Endothelial cell of umbilical vein (primary cell): ENCODE measurements around the gene CHTOP. TPM values are rescaled to one million over a fixed set of nuclear protein-coding genes. Genes with fewer than 3 reads are reported as not detected.

Experiments
- BruUV-seq: library from RNA; stranded (reverse); fragments of 400-500 nt; replicated peaks from 2 replicates; lab custom pipeline; 2021; lab: Mats Ljungman, UMichigan
- CTCF ChIA-PET: fragments of 300-600, 350-600 bp; sonication (Branson Sonifier 250); formaldehyde crosslinking; loops from one replicate; lab custom pipeline; 2021; ENCODE audit warnings: antibody characterized with exemption, inconsistent platforms; lab: Charles Lee
- POLR2A ChIA-PET: fragments of 300-600, 350-600 bp; sonication (Branson Sonifier 250); formaldehyde crosslinking; loops from one replicate; lab custom pipeline; 2021; ENCODE audit warnings: antibody characterized with exemption, inconsistent platforms; lab: Charles Lee
- DNase-seq: peaks from one replicate; pipeline ENCODE4 v3.0.0-alpha.2; 2011; ENCODE audit warnings: low read depth, low spot score
- FAIRE-seq: peaks from 2 replicates; lab custom pipeline; 2011; peaks lifted over from hg19 to GRCh38; lab: Jason Lieb, UNC
- H2AFZ ChIP-seq: 2 replicates; pipeline ENCODE4 v1.6.0; 2012; ENCODE audit warnings: low read depth, low read length, control low read depth, inconsistent platforms
- H3K27ac ChIP-seq: 2 replicates; pipeline ENCODE4 v1.5.1; 2011; ENCODE audit warnings: low read depth, mild to moderate bottlenecking, control low read depth, low read length, moderate library complexity; ENCODE audit not compliant: insufficient read depth
- H3K27me3 ChIP-seq, 2 experiments: 2 replicates each; pipeline versions ENCODE4 v1.6.0 to v1.6.1; 2011; ENCODE audit warnings: low read length in 2 of 2, mixed read lengths in 1 of 2; ENCODE audit not compliant: control insufficient read depth in 2 of 2, insufficient read depth in 2 of 2
- H3K36me3 ChIP-seq, 2 experiments: 2 replicates in 1 of 2; 3 replicates in 1 of 2; pipeline ENCODE4 v1.5.1; 2011; ENCODE audit warnings: low read length in 2 of 2, mild to moderate bottlenecking in 1 of 2, moderate library complexity in 1 of 2; ENCODE audit not compliant: control insufficient read depth in 2 of 2, insufficient read depth in 2 of 2; ENCODE audit errors: extremely low read depth in 1 of 2
- H3K4me1 ChIP-seq: 3 replicates; pipeline ENCODE4 v1.5.1; 2011; ENCODE audit warnings: mild to moderate bottlenecking, low read length; ENCODE audit not compliant: control insufficient read depth, insufficient read depth; ENCODE audit errors: extremely low read depth
- H3K4me2 ChIP-seq: 2 replicates; pipeline ENCODE4 v1.6.1; 2011; ENCODE audit warnings: low read length, control low read depth, mixed read lengths; ENCODE audit not compliant: insufficient read depth
- H3K4me3 ChIP-seq, 3 experiments: fragments of 200-600 bp in 1 of 3; sonication (generic), shearing (Covaris generic) in 1 of 3; replicated peaks in 1 of 3; 2 replicates each; pipeline ENCODE4 v1.5.1; 2011 to 2016; ENCODE audit warnings: control low read depth in 3 of 3, low read length in 3 of 3, mild to moderate bottlenecking in 2 of 3, inconsistent platforms in 1 of 3, low read depth in 1 of 3, moderate library complexity in 1 of 3; ENCODE audit not compliant: insufficient read depth in 1 of 3
- H3K79me2 ChIP-seq: 2 replicates; pipeline ENCODE4 v1.6.0; 2012; ENCODE audit warnings: low read length, inconsistent platforms; ENCODE audit not compliant: control insufficient read depth, insufficient read depth
- H3K9ac ChIP-seq: replicated peaks from 2 replicates; pipeline ENCODE3; 2011; ENCODE audit warnings: low read length, control low read depth; ENCODE audit not compliant: insufficient read depth; ENCODE audit errors: extremely low read depth
- H3K9me1 ChIP-seq: replicated peaks from 3 replicates; pipeline ENCODE4 v1.6.0; 2011; ENCODE audit warnings: mild to moderate bottlenecking, low read length; ENCODE audit not compliant: control insufficient read depth, insufficient read depth; ENCODE audit errors: extremely low read depth
- H3K9me3 ChIP-seq: replicated peaks from 2 replicates; pipeline ENCODE4 v1.5.1; 2012; ENCODE audit warnings: low read length, inconsistent platforms; ENCODE audit not compliant: control insufficient read depth, insufficient read depth
- H4K20me1 ChIP-seq: replicated peaks from 2 replicates; pipeline ENCODE3; 2011; ENCODE audit warnings: mild to moderate bottlenecking, low read length; ENCODE audit not compliant: control insufficient read depth, insufficient read depth; ENCODE audit errors: extremely low read depth
- EZH2 ChIP-seq: IDR thresholded peaks from 2 replicates; pipeline ENCODE4 v1.6.1; 2012; ENCODE audit warnings: borderline replicate concordance, low read depth, mild to moderate bottlenecking, moderate library complexity, low read length, inconsistent platforms; ENCODE audit not compliant: severe bottlenecking
- FOS ChIP-seq: IDR thresholded peaks from 2 replicates; pipeline ENCODE4 v1.6.1; 2011; ENCODE audit warnings: mild to moderate bottlenecking, low read length, moderate library complexity, borderline replicate concordance; ENCODE audit not compliant: insufficient read depth
- GATA2 ChIP-seq: IDR thresholded peaks from 2 replicates; pipeline ENCODE4 v1.7.0; 2011; ENCODE audit warnings: low read depth, mild to moderate bottlenecking, moderate library complexity, mixed read lengths, low read length; ENCODE audit not compliant: insufficient read length, insufficient read depth
- JUN ChIP-seq: IDR thresholded peaks from 2 replicates; pipeline ENCODE4 v1.6.1; 2011; ENCODE audit warnings: borderline replicate concordance, low read depth; ENCODE audit not compliant: insufficient read length, insufficient read depth
- MYC ChIP-seq: IDR thresholded peaks from one replicate; pipeline ENCODE4 v1.6.1; 2011; ENCODE audit warnings: mild to moderate bottlenecking, low read depth, low read length
- POLR2A ChIP-seq: IDR thresholded peaks from 2 replicates; pipeline ENCODE4 v1.6.1; 2012; ENCODE audit warnings: low read depth, mild to moderate bottlenecking, control low read depth, low read length
- POLR2AphosphoS5 ChIP-seq: IDR thresholded peaks from 2 replicates; pipeline ENCODE4 v1.6.1; 2012; ENCODE audit warnings: low read depth, mild to moderate bottlenecking, control low read depth, low read length, moderate library complexity; ENCODE audit not compliant: insufficient read depth
- dilution Hi-C: fragments of 300-500 bp; cut with MboI; formaldehyde crosslinking; loops from one replicate; pipeline ENCODE4 v1.15.0; 2019; ENCODE audit warnings: low sequenced_read_pairs; ENCODE audit not compliant: extremely low pct_ligation_motif_present
- intact Hi-C: fragments of 100-400 bp; cut with micrococcal nuclease; formaldehyde crosslinking; loops from one replicate; pipeline ENCODE4 v1.10.0; 2022
- polyA plus RNA-seq, 4 experiments: library from polyadenylated mRNA; depleted of rRNA in 3 of 4; stranded (reverse) in 3 of 4; unstranded in 1 of 4; fragments of >200 nt; gene quantifications; 2 replicates each; pipeline versions ENCODE4 v1.2.1 to v1.2.3, GENCODE V29; 2011 to 2012; ENCODE audit warnings: missing spikeins in 1 of 4
- total RNA-seq: library from RNA; stranded (reverse); gene quantifications from 2 replicates; pipeline ENCODE4 v1.2.3, GENCODE V29; 2021
- TF ChIP-seq, protein P1 (sequence below), 2 donors: IDR thresholded peaks; 1 replicate in 1 of 2; 2 replicates in 1 of 2; pipeline ENCODE4 v1.5.1; 2011; ENCODE audit warnings: low read length in 2 of 2, mild to moderate bottlenecking in 2 of 2, moderate library complexity in 2 of 2, control low read depth in 1 of 2, inconsistent platforms in 1 of 2, low read depth in 1 of 2; ENCODE audit not compliant: insufficient read depth in 1 of 2; ENCODE audit errors: extremely low read depth in 1 of 2
- TF ChIP-seq, protein P2 (sequence below): IDR thresholded peaks from 2 replicates; pipeline ENCODE4 v1.6.1; 2011; ENCODE audit not compliant: insufficient read depth, insufficient read length

Gene CHTOP
- total and polyA plus RNA-seq, 2 donors (not counting 3 experiments of a cell fraction or from before 2014, with no cell fraction given) = 62.0 to 74.4 TPM

DNA sequence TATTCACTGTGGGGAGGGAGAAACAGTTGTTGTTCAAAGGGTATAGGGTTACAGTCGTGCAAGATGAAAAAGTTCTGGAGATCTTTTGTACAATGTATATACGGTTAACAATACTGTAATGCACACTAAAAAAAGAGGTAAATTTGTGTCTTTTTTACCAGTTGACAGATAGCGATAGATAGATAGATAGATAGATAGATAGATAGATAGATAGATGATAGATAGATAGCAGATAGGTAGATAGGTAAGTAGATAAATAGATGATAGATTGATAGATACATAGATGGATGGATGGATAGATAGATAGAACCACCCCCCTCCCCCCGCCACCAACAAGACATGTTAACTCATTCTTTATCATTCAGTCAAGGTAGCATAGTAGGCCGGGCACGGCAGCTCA lies 31.1 kb upstream of the CHTOP start:
- dilution Hi-C loops = no loop called here
- Histone ChIP-seq H3K27me3 (no peaks in the 10 kb centered on the region), H4K20me1 (no peaks in the 10 kb centered on the region), H3K27ac (no peak overlapping the region), H3K9me3 (no peaks in the 10 kb centered on the region), H3K4me2 (no peak overlapping the region), H3K4me3 (no peak overlapping the region), H2AFZ (no peak overlapping the region), H3K4me1 (peaks cover 29% of the 10 kb centered on the region), H3K9ac (no peak overlapping the region), H3K9me1 (no peaks in the 10 kb centered on the region), H3K36me3 (peaks cover 12 to 13% of the 10 kb centered on the region in 2 experiments), H3K79me2 (peaks cover 14% of the 10 kb centered on the region)
- intact Hi-C loops = no loop called here
- no peak for TF ChIP-seq GATA2
- peak; percentile 11 for TF ChIP-seq POLR2A
- FAIRE-seq (no peak), DNase-seq (no peak)
- CTCF ChIA-PET = interaction anchor here (1.4 to 2.5 kb wide), 2 partner anchors 10 to 31 kb away, joined by 5 to 9 read pairs; partner anchors contain the start of gene S100A16
- POLR2A ChIA-PET = interaction anchor here (2.4 kb wide), 1 partner anchor 24 kb away, joined by 11 read pairs; the partner anchor contains the start of gene S100A13
- no TSS peak for BruUV-seq

DNA sequence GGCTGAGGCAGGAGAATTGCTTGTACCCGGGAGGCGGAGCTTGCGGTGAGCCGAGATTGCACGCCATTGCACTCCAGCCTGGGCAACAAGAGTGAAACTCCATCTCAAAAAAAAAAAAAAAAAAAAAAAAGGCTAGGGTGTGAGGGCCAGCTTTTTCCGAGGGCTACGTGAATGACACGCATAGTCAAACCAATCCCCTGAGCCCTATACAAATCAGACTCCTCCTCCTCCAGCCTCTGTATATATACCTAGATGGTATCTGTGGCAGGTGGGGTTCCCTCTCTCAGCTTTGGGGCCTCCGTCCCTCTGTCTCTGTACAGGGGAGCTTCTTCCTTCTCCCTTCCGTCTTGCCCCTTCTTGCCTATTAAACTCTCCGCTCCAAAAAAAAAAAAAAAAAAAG lies 27.7 kb upstream of the CHTOP start:
- H3K4me1 ChIP-seq = peaks cover 39% of the 10 kb centered on the region
- H3K9me3 ChIP-seq = no peaks in the 10 kb centered on the region
- H3K79me2 ChIP-seq = peaks cover 27% of the 10 kb centered on the region
- no peaks in the 10 kb centered on the region for H4K20me1 ChIP-seq
- H3K27ac ChIP-seq = no peak overlapping the region
- DNase-seq (no peak), FAIRE-seq (no peak)
- BruUV-seq = no TSS peak
- CTCF ChIA-PET = interaction anchor here (2.2 to 7.7 kb wide), 3 partner anchors 21 to 34 kb away, joined by 13 to 54 read pairs (median 42); partner anchors contain the start of genes CHTOP, S100A1 and S100A13
- dilution Hi-C loops = no loop called here
- no peak overlapping the region for H3K4me2 ChIP-seq
- H2AFZ ChIP-seq = no peak overlapping the region
- POLR2A ChIA-PET = interaction anchor here (0.6 to 4.9 kb wide), 8 partner anchors 8 to 370 kb away, joined by 3 to 28 read pairs (median 7); partner anchors contain the start of genes CHTOP and S100A14
- no peak for TF ChIP-seq GATA2
- TF ChIP-seq FOS = no peak
- TF ChIP-seq, protein P1, sequence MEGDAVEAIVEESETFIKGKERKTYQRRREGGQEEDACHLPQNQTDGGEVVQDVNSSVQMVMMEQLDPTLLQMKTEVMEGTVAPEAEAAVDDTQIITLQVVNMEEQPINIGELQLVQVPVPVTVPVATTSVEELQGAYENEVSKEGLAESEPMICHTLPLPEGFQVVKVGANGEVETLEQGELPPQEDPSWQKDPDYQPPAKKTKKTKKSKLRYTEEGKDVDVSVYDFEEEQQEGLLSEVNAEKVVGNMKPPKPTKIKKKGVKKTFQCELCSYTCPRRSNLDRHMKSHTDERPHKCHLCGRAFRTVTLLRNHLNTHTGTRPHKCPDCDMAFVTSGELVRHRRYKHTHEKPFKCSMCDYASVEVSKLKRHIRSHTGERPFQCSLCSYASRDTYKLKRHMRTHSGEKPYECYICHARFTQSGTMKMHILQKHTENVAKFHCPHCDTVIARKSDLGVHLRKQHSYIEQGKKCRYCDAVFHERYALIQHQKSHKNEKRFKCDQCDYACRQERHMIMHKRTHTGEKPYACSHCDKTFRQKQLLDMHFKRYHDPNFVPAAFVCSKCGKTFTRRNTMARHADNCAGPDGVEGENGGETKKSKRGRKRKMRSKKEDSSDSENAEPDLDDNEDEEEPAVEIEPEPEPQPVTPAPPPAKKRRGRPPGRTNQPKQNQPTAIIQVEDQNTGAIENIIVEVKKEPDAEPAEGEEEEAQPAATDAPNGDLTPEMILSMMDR (IDR thresholded peaks at IDR 0.05; ENCODE audit: extremely low read depth in 1 of 2, insufficient read depth in 1 of 2, low read depth in 1 of 2, low read length in 2 of 2) = no peak
- TF ChIP-seq MYC = no peak
- TF ChIP-seq POLR2A = no peak
- no peak for TF ChIP-seq JUN
- TF ChIP-seq POLR2AphosphoS5 = no peak
- no peak for TF ChIP-seq EZH2
- TF ChIP-seq, protein P2, sequence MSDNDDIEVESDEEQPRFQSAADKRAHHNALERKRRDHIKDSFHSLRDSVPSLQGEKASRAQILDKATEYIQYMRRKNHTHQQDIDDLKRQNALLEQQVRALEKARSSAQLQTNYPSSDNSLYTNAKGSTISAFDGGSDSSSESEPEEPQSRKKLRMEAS = no peak
- no peak overlapping the region for H3K4me3 ChIP-seq
- H3K27me3 ChIP-seq = no peaks in the 10 kb centered on the region
- no peaks in the 10 kb centered on the region for H3K9me1 ChIP-seq
- H3K36me3 ChIP-seq = peaks cover 13% of the 10 kb centered on the region in 2 experiments
- peak overlapping the region; percentile 9 for H3K9ac ChIP-seq
- intact Hi-C loops = no loop called here
